GM10248 (cell line): ENCODE data around the gene BCL2L12.

Experiments
- CTCF ChIA-PET: fragments of 300-600 bp; sonication (Branson Sonifier 250); formaldehyde crosslinking; extraction: SDS; loops from one replicate; lab custom pipeline; 2021; ENCODE audit warnings: antibody characterized with exemption; lab: Yijun Ruan, JAX
- POLR2A ChIA-PET: fragments of 350-650 bp; sonication (Branson Sonifier 250); formaldehyde crosslinking; extraction: SDS; loops from one replicate; lab custom pipeline; 2020; ENCODE audit warnings: antibody characterized with exemption; lab: Yijun Ruan, JAX
- DNase-seq: peaks from one replicate; pipeline ENCODE4 v3.0.0; 2012; ENCODE audit errors: extremely low spot score
- TF ChIP-seq, protein P1 (sequence below): IDR thresholded peaks from 2 replicates; pipeline ENCODE4 v1.5.1; 2012; ENCODE audit warnings: mild to moderate bottlenecking, low read depth; ENCODE audit errors: extremely low read depth, missing control alignments, control extremely low read depth

The BCL2L12 gene

GRCh38 chr19:49678985-49679770 lies 13.4 kb downstream of the BCL2L12 start:
- DNase-seq: no peak
- TF ChIP-seq, protein P1, sequence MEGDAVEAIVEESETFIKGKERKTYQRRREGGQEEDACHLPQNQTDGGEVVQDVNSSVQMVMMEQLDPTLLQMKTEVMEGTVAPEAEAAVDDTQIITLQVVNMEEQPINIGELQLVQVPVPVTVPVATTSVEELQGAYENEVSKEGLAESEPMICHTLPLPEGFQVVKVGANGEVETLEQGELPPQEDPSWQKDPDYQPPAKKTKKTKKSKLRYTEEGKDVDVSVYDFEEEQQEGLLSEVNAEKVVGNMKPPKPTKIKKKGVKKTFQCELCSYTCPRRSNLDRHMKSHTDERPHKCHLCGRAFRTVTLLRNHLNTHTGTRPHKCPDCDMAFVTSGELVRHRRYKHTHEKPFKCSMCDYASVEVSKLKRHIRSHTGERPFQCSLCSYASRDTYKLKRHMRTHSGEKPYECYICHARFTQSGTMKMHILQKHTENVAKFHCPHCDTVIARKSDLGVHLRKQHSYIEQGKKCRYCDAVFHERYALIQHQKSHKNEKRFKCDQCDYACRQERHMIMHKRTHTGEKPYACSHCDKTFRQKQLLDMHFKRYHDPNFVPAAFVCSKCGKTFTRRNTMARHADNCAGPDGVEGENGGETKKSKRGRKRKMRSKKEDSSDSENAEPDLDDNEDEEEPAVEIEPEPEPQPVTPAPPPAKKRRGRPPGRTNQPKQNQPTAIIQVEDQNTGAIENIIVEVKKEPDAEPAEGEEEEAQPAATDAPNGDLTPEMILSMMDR: no peak
- ChIA-PET POLR2A (interaction anchor here (1.0 to 1.4 kb wide), 2 partner anchors 37 to 203 kb away, joined by 3 read pairs; partner anchors contain the start of gene SCAF1), CTCF (interaction anchor here (0.7 to 12.4 kb wide), 15 partner anchors 19 to 223 kb away, joined by 3 to 83 read pairs (median 4); partner anchors contain the start of genes FLT3LG and RRAS)

- ChIA-PET CTCF (interaction anchor here (0.6 to 12.4 kb wide), 9 partner anchors 20 to 688 kb away, joined by 3 to 83 read pairs (median 5); partner anchors contain the start of gene RRAS), POLR2A (interaction anchor here (0.6 to 1.4 kb wide), 2 partner anchors 204 to 642 kb away, joined by 3 to 9 read pairs; no protein-coding TSS in a partner anchor)
- TF ChIP-seq, protein P1: no peak
- no peak for DNase-seq
These were observed 14.2 kb downstream of the BCL2L12 start for GRCh38 chr19:49679771-49680413.

DNA sequence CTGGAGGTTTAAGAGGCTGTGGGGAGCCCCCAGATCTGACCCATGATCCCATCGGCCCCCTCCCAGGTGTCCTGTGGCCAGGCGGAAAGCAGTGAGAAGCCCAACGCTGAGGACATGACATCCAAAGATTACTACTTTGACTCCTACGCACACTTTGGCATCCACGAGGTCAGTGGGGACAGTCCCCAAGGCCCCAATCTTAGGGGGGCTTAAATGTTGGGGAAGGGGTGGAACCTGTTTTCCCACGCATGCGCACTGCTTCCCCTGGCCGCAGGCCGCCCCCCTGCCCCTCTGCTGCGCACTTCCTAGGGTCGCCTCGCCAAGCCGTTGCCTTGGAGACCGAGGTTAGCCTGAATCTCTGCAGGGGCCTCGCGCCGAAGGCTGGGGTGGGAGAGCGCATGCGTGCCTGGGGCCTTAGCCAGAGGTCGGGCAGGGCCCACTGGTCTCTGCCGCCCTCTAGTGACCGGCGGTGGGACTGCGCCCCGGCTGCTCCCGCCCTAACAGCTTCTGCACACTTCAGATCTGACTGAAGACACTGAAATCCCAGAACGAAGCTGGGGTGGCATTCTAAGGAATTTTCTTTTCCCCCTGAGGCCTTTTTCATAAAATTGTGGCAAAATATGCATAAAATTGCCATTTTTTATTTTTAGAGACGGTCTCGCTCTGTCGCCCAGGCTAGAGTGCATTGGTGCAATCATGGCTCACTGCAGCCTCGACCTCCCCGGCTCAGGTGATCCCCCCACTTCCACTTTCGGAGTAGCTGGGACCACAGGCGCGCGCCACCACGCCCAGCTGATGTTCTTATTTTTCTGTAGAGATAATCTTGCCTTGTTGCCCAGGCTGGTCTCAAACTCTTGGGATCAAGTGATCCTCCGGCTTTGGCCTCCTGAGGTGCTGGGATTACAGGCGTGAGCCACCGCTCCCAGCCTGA lies 15.0 kb downstream of the BCL2L12 start:
- TF ChIP-seq, protein P1: peak; percentile 99
- ChIA-PET CTCF (interaction anchor here (0.6 to 1.9 kb wide), 18 partner anchors 9 to 687 kb away, joined by 3 to 11 read pairs (median 4); partner anchors contain the start of genes BCL2L12, CPT1C, IRF3 and RCN3), POLR2A (interaction anchor here (0.6 kb wide), 1 partner anchor 641 kb away, joined by 9 read pairs; no protein-coding TSS in a partner anchor)
- DNase-seq: peak; percentile 94

- ChIA-PET POLR2A (interaction anchor here (0.6 kb wide), 1 partner anchor 187 kb away, joined by 4 read pairs; no protein-coding TSS in a partner anchor), CTCF (interaction anchor here (1.1 to 1.9 kb wide), 5 partner anchors 10 to 173 kb away, joined by 4 to 11 read pairs (median 5); no protein-coding TSS in a partner anchor)
- TF ChIP-seq, protein P1: no peak
- DNase-seq: no peak
These were observed 16.1 kb downstream of the BCL2L12 start for GRCh38 chr19:49681830-49682229.

DNA sequence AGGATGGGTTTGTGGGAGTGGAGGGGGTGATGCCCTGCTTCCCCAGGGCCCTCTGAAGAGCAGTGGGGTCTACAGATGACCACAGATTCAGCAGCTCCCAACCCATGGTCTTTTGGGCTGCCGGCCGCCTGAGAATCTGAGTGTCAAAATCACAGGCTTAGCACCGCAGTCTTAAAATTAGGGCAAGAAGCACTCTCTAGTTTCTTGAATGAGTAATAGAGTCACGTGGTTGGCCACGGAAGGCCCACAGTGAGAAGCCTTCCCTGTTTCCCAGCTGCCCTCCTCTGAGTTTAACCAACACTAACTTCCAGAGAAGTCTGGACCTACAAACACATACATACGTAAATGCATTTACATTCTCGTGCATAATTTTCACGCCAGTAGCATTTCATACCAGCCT lies 16.5 kb downstream of the BCL2L12 start:
- DNase-seq: no peak
- POLR2A ChIA-PET: interaction anchor here (0.6 kb wide), 1 partner anchor 187 kb away, joined by 4 read pairs; no protein-coding TSS in a partner anchor
- CTCF ChIA-PET: interaction anchor here (1.2 to 1.9 kb wide), 2 partner anchors 14 to 135 kb away, joined by 5 to 11 read pairs; no protein-coding TSS in a partner anchor
- TF ChIP-seq, protein P1: no peak
